Memory B cell (primary cell): Measurements from ENCODE around the gene KCNN1.

Experiments
- ATAC-seq: fragments of 150-1000 bp; cut with Tn5 transposase; 2 replicates; pipeline ENCODE4 v1.10.0; 2021; ENCODE audit warnings: low read depth, mild to moderate bottlenecking, moderate library complexity
- DNase-seq, 2 donors: peaks; one replicate each; pipeline ENCODE4 v3.0.0; 2022; ENCODE audit warnings: low spot score in 2 of 2
- H3K27ac Mint-ChIP-seq: one replicate; pipeline ENCODE4 v1.8.0; 2022; ENCODE audit warnings: mild to moderate bottlenecking, moderate library complexity, mixed read lengths
- H3K27me3 Mint-ChIP-seq: one replicate; pipeline ENCODE4 v1.8.0; 2022; ENCODE audit warnings: mixed read lengths
- H3K36me3 Mint-ChIP-seq: one replicate; pipeline ENCODE4 v1.8.0; 2022; ENCODE audit warnings: mild to moderate bottlenecking, mixed read lengths
- H3K4me1 Mint-ChIP-seq: one replicate; pipeline ENCODE4 v1.8.0; 2022; ENCODE audit warnings: mixed read lengths
- H3K4me3 Mint-ChIP-seq: one replicate; pipeline ENCODE4 v1.8.0; 2022; ENCODE audit warnings: mild to moderate bottlenecking, moderate library complexity, mixed read lengths
- H3K9me3 Mint-ChIP-seq: one replicate; pipeline ENCODE4 v1.8.0; 2022; ENCODE audit warnings: mixed read lengths

KCNN1 gene

DNA sequence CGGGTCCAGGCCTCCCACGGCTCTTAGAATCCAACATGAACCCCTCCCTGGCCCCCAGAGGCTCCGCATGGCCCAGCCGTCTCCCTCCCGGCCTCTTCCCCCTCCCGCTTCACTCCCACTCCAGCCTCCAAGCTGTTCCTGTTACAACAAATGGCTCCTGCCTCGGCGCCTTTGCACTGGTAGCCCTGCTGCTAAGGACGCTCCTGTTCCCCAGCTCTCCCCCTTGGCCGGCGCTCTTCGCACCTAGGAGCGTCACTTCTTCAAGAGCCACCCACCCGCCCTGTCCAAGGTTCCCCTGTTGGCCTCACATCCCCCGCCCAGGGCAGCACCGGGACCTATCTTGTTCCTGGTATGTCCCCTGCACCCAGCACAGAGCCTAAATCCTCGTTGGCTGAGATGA, 24.7 kb upstream of the KCNN1 start:
- no peak overlapping the region for H3K27ac Mint-ChIP-seq
- no peak overlapping the region for H3K4me3 Mint-ChIP-seq
- peaks cover 5% of the 10 kb centered on the region for H3K36me3 Mint-ChIP-seq
- no peaks in the 10 kb centered on the region for H3K9me3 Mint-ChIP-seq
- DNase-seq (no peak), ATAC-seq (no peak)
- H3K4me1 Mint-ChIP-seq, result peaks cover 10% of the 10 kb centered on the region
- no peaks in the 10 kb centered on the region for H3K27me3 Mint-ChIP-seq

GRCh38 chr19:17942582-17943273, 24.2 kb upstream of the KCNN1 start:
- H3K27me3 Mint-ChIP-seq, result no peaks in the 10 kb centered on the region
- DNase-seq, result no peak
- no peaks in the 10 kb centered on the region for H3K9me3 Mint-ChIP-seq
- H3K4me3 Mint-ChIP-seq, result no peak overlapping the region
- H3K27ac Mint-ChIP-seq, result no peak overlapping the region
- H3K4me1 Mint-ChIP-seq, result peaks cover 14% of the 10 kb centered on the region
- H3K36me3 Mint-ChIP-seq, result peaks cover 5% of the 10 kb centered on the region
- ATAC-seq, result no peak

GRCh38 chr19:17943274-17944221, 23.4 kb upstream of the KCNN1 start:
- H3K36me3 Mint-ChIP-seq, result peaks cover 5% of the 10 kb centered on the region
- H3K4me1 Mint-ChIP-seq, result peaks cover 17% of the 10 kb centered on the region
- no peaks in the 10 kb centered on the region for H3K9me3 Mint-ChIP-seq
- H3K27ac Mint-ChIP-seq, result no peak overlapping the region
- H3K27me3 Mint-ChIP-seq, result no peaks in the 10 kb centered on the region
- ATAC-seq, result no peak
- no peak for DNase-seq
- H3K4me3 Mint-ChIP-seq, result no peak overlapping the region

DNA sequence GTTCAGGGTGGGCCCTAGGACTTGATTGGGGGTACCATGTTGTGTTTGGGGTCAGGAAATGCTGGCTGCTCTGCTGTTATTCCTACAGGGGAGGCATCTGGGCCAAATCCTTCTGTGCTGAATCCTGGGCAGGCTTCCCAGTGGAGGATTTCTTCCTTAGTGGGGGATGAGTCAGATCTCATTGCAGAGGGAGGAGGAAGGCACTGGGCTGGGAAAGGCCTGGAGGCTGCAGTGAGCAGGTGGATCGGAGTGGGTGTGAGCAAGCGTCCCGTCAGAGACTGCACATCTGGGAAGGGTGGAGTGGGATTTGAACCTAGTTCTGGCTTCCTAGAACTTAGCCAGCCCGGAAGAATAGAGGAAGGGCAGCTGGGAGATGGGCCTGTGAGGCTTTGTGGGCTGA, 22.6 kb upstream of the KCNN1 start:
- Mint-ChIP-seq H3K27me3 (peaks cover 2% of the 10 kb centered on the region), H3K4me1 (peaks cover 22% of the 10 kb centered on the region), H3K4me3 (no peak overlapping the region), H3K9me3 (no peaks in the 10 kb centered on the region), H3K36me3 (peaks cover 5% of the 10 kb centered on the region), H3K27ac (peak overlapping the region; percentile 38)
- no peak for ATAC-seq
- DNase-seq, result no peak

DNA sequence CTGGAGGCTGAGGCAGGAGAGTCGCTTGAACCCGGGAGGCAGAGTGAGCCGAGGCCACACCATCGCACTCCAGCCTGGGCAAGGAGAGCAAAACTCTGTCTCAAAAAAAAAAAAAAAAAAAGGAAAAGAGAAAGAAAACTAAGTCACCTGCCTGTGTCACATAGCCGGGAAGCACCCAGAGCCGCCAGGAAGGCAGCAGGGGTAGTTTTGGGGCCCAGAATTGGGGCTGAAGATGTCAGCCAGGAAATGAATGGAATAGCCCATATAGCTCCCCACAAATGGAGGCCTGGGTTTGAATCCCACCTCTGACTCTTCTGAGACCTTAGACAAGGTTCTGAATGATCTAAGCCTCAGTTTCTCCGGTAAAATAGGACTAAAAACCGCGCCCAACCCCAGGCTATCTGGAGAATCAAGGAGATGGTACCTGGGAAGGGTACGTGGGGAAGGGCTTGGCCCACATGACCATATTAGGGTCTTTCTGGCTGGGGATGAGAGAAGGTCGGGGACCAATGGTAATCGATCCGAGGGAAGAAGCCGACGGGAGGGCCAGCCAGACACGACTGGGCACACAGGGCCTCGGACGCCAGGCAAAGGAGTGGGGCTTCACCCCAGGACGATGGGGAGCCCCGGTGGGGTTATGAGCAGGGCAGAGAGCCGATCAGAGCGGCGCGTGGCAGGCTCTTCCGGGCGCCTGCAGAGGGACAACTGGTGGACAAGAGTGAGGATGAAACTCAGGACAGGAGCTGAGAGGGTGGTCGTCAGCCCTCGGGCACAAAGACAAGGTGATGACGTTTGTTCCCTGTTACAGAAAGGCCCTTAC, 19.7 kb upstream of the KCNN1 start:
- Mint-ChIP-seq H3K27me3 (peaks cover 10% of the 10 kb centered on the region), H3K36me3 (no peaks in the 10 kb centered on the region), H3K4me3 (peak overlapping the region; percentile 81), H3K4me1 (peaks cover 43% of the 10 kb centered on the region), H3K27ac (peak overlapping the region; percentile 93), H3K9me3 (no peaks in the 10 kb centered on the region)
- peak; percentile 26 for ATAC-seq
- peak in 1 of 2 donors; percentile 70 for DNase-seq

- no peaks in the 10 kb centered on the region for H3K36me3 Mint-ChIP-seq
- peak overlapping the region; percentile 81 for H3K4me3 Mint-ChIP-seq
- peaks cover 46% of the 10 kb centered on the region for H3K4me1 Mint-ChIP-seq
- H3K27me3 Mint-ChIP-seq, result peaks cover 13% of the 10 kb centered on the region
- no peaks in the 10 kb centered on the region for H3K9me3 Mint-ChIP-seq
- ATAC-seq (peak; percentile 67), DNase-seq (peak; percentile 93 to 96)
- H3K27ac Mint-ChIP-seq, result peak overlapping the region; percentile 93
Measured at GRCh38 chr19:17947815-17948513, 18.9 kb upstream of the KCNN1 start.

DNA sequence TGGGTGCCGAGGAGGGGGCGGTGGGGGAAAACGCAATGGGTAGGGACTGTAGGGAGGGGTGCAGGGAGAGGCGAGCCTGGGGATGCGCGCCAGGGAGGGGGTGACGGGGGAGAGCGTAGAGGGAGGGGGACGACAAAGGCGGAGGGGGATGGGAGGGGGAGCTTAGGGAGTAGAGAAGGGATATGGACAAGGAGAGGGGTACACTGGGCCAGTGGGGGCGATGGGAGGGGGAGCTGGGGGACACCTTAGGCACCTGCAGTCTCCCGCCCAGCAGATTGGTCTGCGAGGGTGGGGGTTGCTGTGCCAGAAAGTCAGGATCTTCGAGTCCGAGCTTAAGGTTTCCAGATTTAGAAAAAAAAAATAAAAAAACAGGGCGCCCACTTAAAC, 18.4 kb upstream of the KCNN1 start:
- Mint-ChIP-seq H3K36me3 (no peaks in the 10 kb centered on the region), H3K4me3 (peak overlapping the region; percentile 81), H3K9me3 (no peaks in the 10 kb centered on the region), H3K27ac (peak overlapping the region; percentile 93), H3K4me1 (peaks cover 47% of the 10 kb centered on the region), H3K27me3 (peaks cover 17% of the 10 kb centered on the region)
- no peak for ATAC-seq
- DNase-seq, result no peak

GRCh38 chr19:17948931-17949930, 17.7 kb upstream of the KCNN1 start:
- peak; percentile 20 to 44 for DNase-seq
- peaks cover 47% of the 10 kb centered on the region for H3K4me1 Mint-ChIP-seq

DNA sequence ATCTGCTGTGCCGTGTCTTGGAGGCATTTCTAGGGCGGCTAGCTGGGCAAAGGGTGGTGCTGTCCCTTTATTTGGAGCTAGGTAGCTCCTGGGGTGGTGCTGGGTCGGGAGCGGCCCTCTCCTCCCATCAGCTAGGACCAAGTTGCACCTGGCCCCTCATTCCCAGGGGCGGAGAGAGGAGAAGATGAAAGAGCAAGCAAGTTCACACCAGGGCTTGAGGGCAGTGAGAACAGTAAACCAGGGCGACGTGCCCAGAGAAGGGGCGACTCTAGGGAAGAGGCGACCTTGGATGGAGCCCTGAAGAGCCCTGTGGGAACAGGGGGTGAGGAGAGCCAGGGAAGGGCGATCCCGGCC, 17.0 kb upstream of the KCNN1 start:
- ATAC-seq (no peak), DNase-seq (peak in 1 of 2 donors; percentile 53)
- H3K27ac Mint-ChIP-seq, result peak overlapping the region; percentile 93
- H3K36me3 Mint-ChIP-seq, result no peaks in the 10 kb centered on the region
- H3K9me3 Mint-ChIP-seq, result no peaks in the 10 kb centered on the region
- H3K4me3 Mint-ChIP-seq, result peak overlapping the region; percentile 81
- peaks cover 47% of the 10 kb centered on the region for H3K4me1 Mint-ChIP-seq
- H3K27me3 Mint-ChIP-seq, result peaks cover 21% of the 10 kb centered on the region

More at GRCh38 chr19:17948931-17949930, 17.7 kb upstream of the KCNN1 start:
- no peaks in the 10 kb centered on the region for H3K36me3 Mint-ChIP-seq
- ATAC-seq, result no peak
- peaks cover 21% of the 10 kb centered on the region for H3K27me3 Mint-ChIP-seq
- H3K4me3 Mint-ChIP-seq, result peak overlapping the region; percentile 81
- H3K9me3 Mint-ChIP-seq, result no peaks in the 10 kb centered on the region
- peak overlapping the region; percentile 93 for H3K27ac Mint-ChIP-seq

DNA sequence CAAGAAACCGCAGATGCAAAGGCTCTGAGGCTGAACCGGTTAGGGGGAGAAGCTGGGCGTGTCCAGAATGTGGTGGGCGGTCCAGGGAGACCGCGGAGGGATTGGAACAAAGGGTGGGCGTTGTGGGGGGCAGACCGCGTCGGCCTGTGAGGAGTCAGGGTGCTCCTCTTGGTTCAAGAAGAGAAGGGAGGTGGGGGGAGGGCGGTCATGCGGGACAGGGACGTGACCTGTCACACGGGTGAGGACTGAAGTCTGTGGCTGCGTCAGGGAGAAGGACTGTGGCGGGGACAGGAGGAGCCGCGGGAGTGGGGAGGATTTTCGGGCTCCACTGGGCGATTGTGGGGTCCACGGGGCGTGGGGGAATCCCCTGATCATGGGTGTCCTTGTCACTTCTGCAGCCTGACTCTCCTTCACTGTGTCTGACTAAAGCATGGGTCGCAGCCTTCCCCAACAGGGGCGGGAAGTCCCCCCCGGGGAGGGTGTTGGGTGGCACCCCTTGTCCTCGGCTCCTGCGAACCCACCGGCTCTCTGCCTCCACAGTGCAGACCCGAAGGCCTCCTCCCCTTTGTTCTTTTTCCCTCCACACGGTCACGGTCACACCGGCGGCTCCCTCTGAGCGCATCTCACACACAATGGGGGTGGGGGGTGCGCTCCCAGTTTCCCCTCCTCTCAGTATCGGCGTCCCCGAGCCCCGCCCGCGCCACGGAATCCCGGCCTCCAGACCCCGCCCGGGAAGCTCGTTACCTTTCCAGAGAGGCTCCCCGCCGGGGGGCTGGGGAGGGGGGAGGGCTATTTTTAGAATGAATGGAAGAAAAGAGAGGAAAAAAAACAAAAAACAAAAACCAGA, 16.4 kb upstream of the KCNN1 start:
- Mint-ChIP-seq H3K9me3 (no peaks in the 10 kb centered on the region), H3K27ac (peak overlapping the region; percentile 93), H3K4me3 (peak overlapping the region; percentile 81), H3K4me1 (peaks cover 47% of the 10 kb centered on the region), H3K27me3 (peaks cover 21% of the 10 kb centered on the region), H3K36me3 (no peaks in the 10 kb centered on the region)
- ATAC-seq (peak; percentile 18), DNase-seq (peak; percentile 58 to 60)

GRCh38 chr19:17951157-17951989, 15.5 kb upstream of the KCNN1 start:
- no peak overlapping the region for H3K27ac Mint-ChIP-seq
- peaks cover 21% of the 10 kb centered on the region for H3K27me3 Mint-ChIP-seq
- H3K4me3 Mint-ChIP-seq, result peak overlapping the region; percentile 81
- H3K36me3 Mint-ChIP-seq, result no peaks in the 10 kb centered on the region
- DNase-seq, result peak in 1 of 2 donors; percentile 45
- no peaks in the 10 kb centered on the region for H3K9me3 Mint-ChIP-seq
- ATAC-seq, result no peak
- peaks cover 39% of the 10 kb centered on the region for H3K4me1 Mint-ChIP-seq
